ENCODE measurements around the gene MARCO.

DNA sequence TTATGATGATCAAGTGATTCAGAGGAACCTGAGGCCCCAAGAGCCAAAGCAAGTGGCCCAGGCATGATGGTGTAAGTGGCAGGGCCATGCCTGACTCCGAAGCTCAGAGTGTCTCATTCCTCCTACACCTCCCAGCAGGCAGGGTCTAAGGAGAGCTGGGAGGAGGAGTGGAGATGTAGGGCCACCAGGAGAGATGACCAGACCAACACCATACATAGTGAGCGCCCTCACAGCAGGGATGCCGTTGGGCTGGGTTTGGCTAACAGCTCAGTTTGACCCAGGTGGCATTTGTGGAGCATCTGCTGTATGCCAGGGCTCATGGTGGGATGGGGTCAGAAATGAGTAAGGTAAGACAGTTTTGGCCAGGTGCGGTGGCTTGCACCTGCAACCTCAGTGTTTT lies 80.7 kb downstream of the MARCO start:
- TF ChIP-seq, protein P1, sequence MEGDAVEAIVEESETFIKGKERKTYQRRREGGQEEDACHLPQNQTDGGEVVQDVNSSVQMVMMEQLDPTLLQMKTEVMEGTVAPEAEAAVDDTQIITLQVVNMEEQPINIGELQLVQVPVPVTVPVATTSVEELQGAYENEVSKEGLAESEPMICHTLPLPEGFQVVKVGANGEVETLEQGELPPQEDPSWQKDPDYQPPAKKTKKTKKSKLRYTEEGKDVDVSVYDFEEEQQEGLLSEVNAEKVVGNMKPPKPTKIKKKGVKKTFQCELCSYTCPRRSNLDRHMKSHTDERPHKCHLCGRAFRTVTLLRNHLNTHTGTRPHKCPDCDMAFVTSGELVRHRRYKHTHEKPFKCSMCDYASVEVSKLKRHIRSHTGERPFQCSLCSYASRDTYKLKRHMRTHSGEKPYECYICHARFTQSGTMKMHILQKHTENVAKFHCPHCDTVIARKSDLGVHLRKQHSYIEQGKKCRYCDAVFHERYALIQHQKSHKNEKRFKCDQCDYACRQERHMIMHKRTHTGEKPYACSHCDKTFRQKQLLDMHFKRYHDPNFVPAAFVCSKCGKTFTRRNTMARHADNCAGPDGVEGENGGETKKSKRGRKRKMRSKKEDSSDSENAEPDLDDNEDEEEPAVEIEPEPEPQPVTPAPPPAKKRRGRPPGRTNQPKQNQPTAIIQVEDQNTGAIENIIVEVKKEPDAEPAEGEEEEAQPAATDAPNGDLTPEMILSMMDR (IDR thresholded peaks at IDR 0.05): no peak
- no peak for TF ChIP-seq POLR2A (IDR thresholded peaks at IDR 0.05)
